Pancreas (tissue), 10 donors: Measurements from ENCODE around the gene SPATS2. TPM values are rescaled to one million over a fixed set of nuclear protein-coding genes. Genes with fewer than 3 reads are reported as not detected.

Experiments used
- ATAC-seq, 4 donors: fragments of 200-7000 bp; cut with Tn5 transposase; one replicate each; pipeline versions ENCODE4 v1.8.0 to v1.9.1; 2020; ENCODE audit warnings: mild to moderate bottlenecking in 4 of 4, moderate library complexity in 4 of 4
- DNase-seq, 6 donors: peaks; one replicate each; pipeline ENCODE4 v3.0.0-alpha.2; 2020
- FAIRE-seq: peaks from 2 replicates; lab custom pipeline; 2012; peaks lifted over from hg19 to GRCh38; lab: Jason Lieb, UNC
- H3K27ac ChIP-seq, 4 donors: fragments of 200-600 bp; sonication (generic); 1 replicate in 3 of 4; 2 replicates in 1 of 4; pipeline versions ENCODE4 v1.5.0 to v1.8.0; 2020
- H3K27me3 ChIP-seq, 4 donors: fragments of 200-600 bp; one replicate each; pipeline ENCODE4 v1.8.0; 2021
- H3K36me3 ChIP-seq, 3 donors: fragments of 200-600 bp; sonication (generic) in 1 of 3; one replicate each; pipeline versions ENCODE4 v1.5.0 to v1.8.0; 2020 to 2021
- H3K4me1 ChIP-seq, 3 donors: fragments of 200-600 bp; one replicate each; pipeline ENCODE4 v1.8.0; 2021
- H3K4me3 ChIP-seq, 4 donors: fragments of 200-600 bp; sonication (generic) in 2 of 4; one replicate each; pipeline versions ENCODE4 v1.5.0 to v1.8.0; 2020 to 2021
- H3K9me3 ChIP-seq, 4 donors: fragments of 200-600 bp; one replicate each; pipeline ENCODE4 v1.8.0; 2021
- WGBS, 2 donors: extraction: QIAGEN DNeasy Blood & Tissue Kit; methylation state at CpG; one replicate each; pipeline ENCODE4 v1.1.7; 2013; 5-methylcytosine and 5-hydroxymethylcytosine counted together
- intact Hi-C, 3 donors: fragments of 100-400 bp; cut with DNase I; formaldehyde crosslinking; loops; one replicate each; pipeline versions ENCODE4 v1.11.1 to v1.14.2; 2022
- polyA plus RNA-seq, 2 donors: library from polyadenylated mRNA; stranded (reverse); fragments of 200-250 nt; gene quantifications; one replicate each; pipeline ENCODE4 v1.2.3, GENCODE V29; 2013
- total RNA-seq, 6 donors: library from RNA; stranded (reverse); fragmentation: NEBNext Ultra II Directional in 4 of 6; extraction: Animal tissue kit (Norgen Biotek cat#: 25700) in 4 of 6; gene quantifications; one replicate each; pipeline versions ENCODE4 v1.2.1 to v1.2.4, GENCODE V29; 2021 to 2023
- TF ChIP-seq, protein P1 (sequence below), 4 donors: fragments of 200-600 bp; sonication (generic) in 3 of 4; IDR thresholded peaks; one replicate each; pipeline versions ENCODE4 v1.5.0 to v1.8.0; 2021; ENCODE audit warnings: antibody characterized with exemption in 4 of 4
- donor health status: healthy with polysubstance abuse.
- donor health status: DM: no; HTN: no; CAD: no; lungs with moderate emphysema.
- donor health status: DM: no; HTN: no; CAD: no.
- donor health status: control.
- donor health status: control.
- donor health status: Bipolar disorder and iron deficiency.
- donor health status: DM: yes; HTN: yes; CAD: no.
- donor health status: DM: no; HTN: no; CAD: no.
- donor health status: DM: no; HTN: no; CAD: no.
- donor health status: DM: yes; HTN: yes; CAD: no.

Gene SPATS2
- total and polyA plus RNA-seq, 8 donors = 7.2 to 12.5 (median 9.4) TPM

GRCh38 chr12:49413010-49413409, 45.7 kb downstream of the SPATS2 start:
- Histone ChIP-seq H3K27ac (no peak overlapping the region), H3K4me3 (no peak overlapping the region), H3K9me3 (no peaks in the 10 kb centered on the region), H3K36me3 (no peaks in the 10 kb centered on the region), H3K27me3 (no peaks in the 10 kb centered on the region), H3K4me1 (no peaks in the 10 kb centered on the region)
- no peak for FAIRE-seq
- no peak for ATAC-seq
- TF ChIP-seq, protein P1, sequence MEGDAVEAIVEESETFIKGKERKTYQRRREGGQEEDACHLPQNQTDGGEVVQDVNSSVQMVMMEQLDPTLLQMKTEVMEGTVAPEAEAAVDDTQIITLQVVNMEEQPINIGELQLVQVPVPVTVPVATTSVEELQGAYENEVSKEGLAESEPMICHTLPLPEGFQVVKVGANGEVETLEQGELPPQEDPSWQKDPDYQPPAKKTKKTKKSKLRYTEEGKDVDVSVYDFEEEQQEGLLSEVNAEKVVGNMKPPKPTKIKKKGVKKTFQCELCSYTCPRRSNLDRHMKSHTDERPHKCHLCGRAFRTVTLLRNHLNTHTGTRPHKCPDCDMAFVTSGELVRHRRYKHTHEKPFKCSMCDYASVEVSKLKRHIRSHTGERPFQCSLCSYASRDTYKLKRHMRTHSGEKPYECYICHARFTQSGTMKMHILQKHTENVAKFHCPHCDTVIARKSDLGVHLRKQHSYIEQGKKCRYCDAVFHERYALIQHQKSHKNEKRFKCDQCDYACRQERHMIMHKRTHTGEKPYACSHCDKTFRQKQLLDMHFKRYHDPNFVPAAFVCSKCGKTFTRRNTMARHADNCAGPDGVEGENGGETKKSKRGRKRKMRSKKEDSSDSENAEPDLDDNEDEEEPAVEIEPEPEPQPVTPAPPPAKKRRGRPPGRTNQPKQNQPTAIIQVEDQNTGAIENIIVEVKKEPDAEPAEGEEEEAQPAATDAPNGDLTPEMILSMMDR (IDR thresholded peaks at IDR 0.05) = no peak
- intact Hi-C loops = no loop called here
- 86 to 87% methylated on average over 6 of the region's 6 CpGs for whole genome bisulfite sequencing, 2 donors
- no peak for DNase-seq

DNA sequence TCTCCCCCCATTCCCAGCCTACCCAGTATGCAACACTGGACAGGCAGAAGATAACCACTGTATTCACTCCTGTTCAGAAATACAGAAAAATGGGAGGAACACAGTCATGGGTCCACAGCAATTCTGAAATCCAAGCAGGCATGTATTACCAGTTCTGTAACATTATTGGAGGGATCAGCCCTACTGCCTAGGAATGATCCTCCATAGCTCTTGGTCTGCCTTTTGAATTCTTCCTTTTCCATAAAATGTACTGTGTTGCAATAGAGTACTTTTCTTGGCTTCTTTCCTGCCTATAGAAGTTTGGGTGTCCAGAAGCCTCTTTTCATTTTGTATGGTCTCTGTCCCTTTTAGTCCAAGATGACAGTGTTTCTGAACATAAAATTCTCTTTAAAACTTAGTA, 46.5 kb downstream of the SPATS2 start:
- Histone ChIP-seq H3K27me3 (no peaks in the 10 kb centered on the region), H3K4me1 (no peaks in the 10 kb centered on the region), H3K36me3 (no peaks in the 10 kb centered on the region), H3K27ac (no peak overlapping the region), H3K4me3 (no peak overlapping the region), H3K9me3 (no peaks in the 10 kb centered on the region)
- DNase-seq (no peak), ATAC-seq (no peak), FAIRE-seq (no peak)
- TF ChIP-seq, protein P1 (IDR thresholded peaks at IDR 0.05) = no peak
- intact Hi-C loops = no loop called here

DNA sequence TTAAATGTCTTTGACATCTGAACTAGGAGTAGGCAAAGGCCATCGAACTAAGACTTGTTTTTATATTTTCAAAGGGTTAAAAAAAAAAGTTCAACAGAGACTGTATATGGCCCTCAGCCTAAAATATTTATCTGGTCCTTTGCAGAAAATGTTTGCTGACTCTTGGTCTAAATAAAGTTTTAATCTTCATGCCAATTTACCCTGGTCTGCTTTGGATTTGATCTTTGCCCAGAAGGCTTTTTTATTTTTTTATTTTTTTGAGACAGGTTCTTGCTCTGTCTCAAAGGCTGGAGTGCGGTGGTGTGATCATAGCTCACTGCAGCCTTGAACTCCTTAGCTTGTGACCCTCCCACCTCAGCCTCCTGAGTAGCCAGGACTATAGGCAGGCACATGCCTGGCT, 47.1 kb downstream of the SPATS2 start:
- H3K4me1 ChIP-seq = no peaks in the 10 kb centered on the region
- H3K27ac ChIP-seq = no peak overlapping the region
- intact Hi-C loops = no loop called here
- no peak for ATAC-seq
- no peak overlapping the region for H3K4me3 ChIP-seq
- H3K36me3 ChIP-seq = no peaks in the 10 kb centered on the region
- TF ChIP-seq, protein P1 (IDR thresholded peaks at IDR 0.05) = no peak
- H3K9me3 ChIP-seq = no peaks in the 10 kb centered on the region
- no peak for FAIRE-seq
- WGBS, 2 donors = 64 to 75% methylated on average over 2 of the region's 2 CpGs
- no peak for DNase-seq
- H3K27me3 ChIP-seq = no peaks in the 10 kb centered on the region

DNA sequence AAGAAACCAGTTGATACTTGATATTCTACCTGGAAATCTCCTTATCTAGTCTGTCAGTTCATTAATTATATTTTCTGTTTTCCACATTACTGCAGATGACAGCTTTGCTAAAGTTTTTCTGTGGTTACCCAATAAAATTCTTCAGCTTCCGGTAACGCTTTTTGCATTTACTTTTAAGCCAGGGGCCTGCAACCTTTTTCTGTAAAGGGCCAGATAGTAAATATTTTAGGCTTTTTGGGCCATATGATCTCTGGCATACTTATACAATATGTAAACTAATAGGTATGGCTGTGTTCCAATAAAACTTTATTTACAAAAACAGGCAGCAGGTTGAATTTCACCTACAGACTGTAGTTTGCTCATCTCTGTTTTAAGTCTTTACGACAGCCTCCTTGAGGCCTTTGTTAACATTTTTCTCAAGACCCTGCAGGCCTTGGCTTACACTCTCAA, 48.3 kb downstream of the SPATS2 start:
- Histone ChIP-seq H3K4me3 (no peak overlapping the region), H3K36me3 (no peaks in the 10 kb centered on the region), H3K4me1 (no peaks in the 10 kb centered on the region), H3K27ac (no peak overlapping the region), H3K27me3 (no peaks in the 10 kb centered on the region), H3K9me3 (no peaks in the 10 kb centered on the region)
- intact Hi-C loops = no loop called here
- FAIRE-seq (no peak), DNase-seq (no peak), ATAC-seq (no peak)
- TF ChIP-seq, protein P1 (IDR thresholded peaks at IDR 0.05) = no peak
- WGBS, 2 donors = 96 to 98% methylated on average over 3 of the region's 3 CpGs

DNA sequence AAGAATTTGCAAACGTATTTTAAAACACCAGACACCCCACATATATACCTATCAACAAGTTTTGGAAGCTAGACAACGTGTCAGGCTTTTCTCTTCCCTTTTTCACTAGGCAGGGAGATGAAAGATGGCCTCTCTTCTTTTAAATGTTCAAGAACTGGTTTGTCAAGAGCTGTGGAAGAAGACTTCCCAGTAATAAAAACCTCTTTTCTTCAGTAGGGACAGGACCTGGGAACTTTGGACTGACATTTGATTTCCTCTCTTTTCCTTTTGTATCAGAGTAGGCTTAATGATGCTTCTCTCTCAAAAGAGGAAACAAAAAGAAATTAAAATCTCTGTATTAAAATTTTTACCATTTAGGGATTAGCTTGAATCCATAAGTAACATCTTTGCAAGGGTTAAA, 49.6 kb downstream of the SPATS2 start:
- intact Hi-C loops = no loop called here
- Histone ChIP-seq H3K4me3 (no peak overlapping the region), H3K4me1 (no peaks in the 10 kb centered on the region), H3K9me3 (no peaks in the 10 kb centered on the region), H3K36me3 (no peaks in the 10 kb centered on the region), H3K27me3 (no peaks in the 10 kb centered on the region), H3K27ac (no peak overlapping the region)
- FAIRE-seq = no peak
- DNase-seq = no peak
- TF ChIP-seq, protein P1 (IDR thresholded peaks at IDR 0.05) = no peak
- 69 to 79% methylated on average over 2 of the region's 2 CpGs for WGBS, 2 donors
- no peak for ATAC-seq
